ENCODE measurements around the gene HNRNPR. TPM values are rescaled to one million over a fixed set of nuclear protein-coding genes. Genes with fewer than 3 reads are reported as not detected.

HNRNPR gene
- total and polyA plus RNA-seq, 9 of the 15 experiments (the other 6 are each of a cell fraction or from before 2014, with no cell fraction given), result 80.9 to 372 (median 301) TPM

DNA sequence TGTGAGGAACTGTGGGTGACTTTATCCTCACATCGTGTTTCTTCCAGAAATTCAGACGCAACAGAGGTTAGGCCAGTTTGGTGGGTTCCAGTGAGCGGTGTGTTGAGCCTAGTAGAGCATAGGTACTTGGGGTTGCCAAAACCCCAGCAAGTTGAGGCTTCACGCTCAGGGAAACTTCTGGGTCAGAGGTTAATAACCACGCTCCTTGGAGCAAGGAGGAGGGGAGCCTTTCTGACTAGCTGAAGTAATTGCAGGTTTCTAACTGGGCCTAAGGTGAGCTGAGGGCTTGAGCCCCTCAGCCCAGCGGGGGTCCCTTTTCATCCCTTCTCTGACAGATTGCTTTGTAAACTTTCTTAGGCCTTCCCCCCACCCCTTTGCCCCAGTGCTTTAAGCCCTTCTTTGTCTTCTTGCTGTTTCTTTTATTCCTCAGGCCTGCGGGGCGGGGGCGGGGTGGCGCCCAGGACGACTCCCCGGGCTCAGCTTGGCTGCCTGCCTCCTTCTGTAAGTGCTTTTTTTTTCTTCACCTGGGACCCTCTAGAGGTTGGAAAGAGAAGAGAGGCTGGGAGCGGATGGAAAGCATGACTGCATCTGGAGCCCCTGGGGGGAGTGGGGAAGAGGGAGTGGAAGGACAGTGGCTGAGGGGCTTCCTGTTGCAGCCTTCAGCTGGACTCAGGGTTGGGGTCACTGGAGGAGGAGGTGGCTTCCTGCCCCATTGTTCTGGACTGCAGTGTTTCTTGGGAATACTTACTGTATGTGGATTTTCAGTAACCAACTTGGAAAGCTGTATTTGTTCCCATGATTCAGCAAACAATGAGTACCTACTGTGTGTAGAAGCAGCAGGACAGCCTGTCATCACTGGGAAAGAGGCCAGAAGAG, 26.9 kb upstream of the HNRNPR start (continued):
- no peak for TF ChIP-seq ESRRA (IDR thresholded peaks at IDR 0.05; ENCODE audit: borderline replicate concordance, low read depth)
- no peak for TF ChIP-seq ZNF263 (CRISPR knock-in tag; IDR thresholded peaks at IDR 0.05; ENCODE audit: borderline replicate concordance)
- TF ChIP-seq JUND (IDR thresholded peaks at IDR 0.05; ENCODE audit: borderline replicate concordance, low read depth, low read length), result no peak
- 0 out of 3 replicates have a peak, but pooled peaks have one; percentile 15 for TF ChIP-seq JUND (tag; IDR thresholded peaks at IDR 0.05; ENCODE audit: borderline replicate concordance, low read depth, low read length)
- TF ChIP-seq RNF219 (CRISPR knock-in tag; IDR thresholded peaks at IDR 0.05), result no peak
- TF ChIP-seq CHD4 (IDR thresholded peaks at IDR 0.05; ENCODE audit: insufficient read depth, insufficient replicate concordance, low read depth, low read length, poor library complexity, severe bottlenecking), result peak; percentile 13
- TF ChIP-seq HSF4 (CRISPR knock-in tag; IDR thresholded peaks at IDR 0.05; ENCODE audit: borderline replicate concordance), result 0 out of 2 replicates have a peak, but pooled peaks have one; percentile 35
- TF ChIP-seq MAFF (IDR thresholded peaks at IDR 0.05; ENCODE audit: low read length), result 0 out of 2 replicates have a peak, but pooled peaks have one; percentile 2
- TF ChIP-seq KLF16 (IDR thresholded peaks at IDR 0.05), result no peak
- TF ChIP-seq, protein P1, sequence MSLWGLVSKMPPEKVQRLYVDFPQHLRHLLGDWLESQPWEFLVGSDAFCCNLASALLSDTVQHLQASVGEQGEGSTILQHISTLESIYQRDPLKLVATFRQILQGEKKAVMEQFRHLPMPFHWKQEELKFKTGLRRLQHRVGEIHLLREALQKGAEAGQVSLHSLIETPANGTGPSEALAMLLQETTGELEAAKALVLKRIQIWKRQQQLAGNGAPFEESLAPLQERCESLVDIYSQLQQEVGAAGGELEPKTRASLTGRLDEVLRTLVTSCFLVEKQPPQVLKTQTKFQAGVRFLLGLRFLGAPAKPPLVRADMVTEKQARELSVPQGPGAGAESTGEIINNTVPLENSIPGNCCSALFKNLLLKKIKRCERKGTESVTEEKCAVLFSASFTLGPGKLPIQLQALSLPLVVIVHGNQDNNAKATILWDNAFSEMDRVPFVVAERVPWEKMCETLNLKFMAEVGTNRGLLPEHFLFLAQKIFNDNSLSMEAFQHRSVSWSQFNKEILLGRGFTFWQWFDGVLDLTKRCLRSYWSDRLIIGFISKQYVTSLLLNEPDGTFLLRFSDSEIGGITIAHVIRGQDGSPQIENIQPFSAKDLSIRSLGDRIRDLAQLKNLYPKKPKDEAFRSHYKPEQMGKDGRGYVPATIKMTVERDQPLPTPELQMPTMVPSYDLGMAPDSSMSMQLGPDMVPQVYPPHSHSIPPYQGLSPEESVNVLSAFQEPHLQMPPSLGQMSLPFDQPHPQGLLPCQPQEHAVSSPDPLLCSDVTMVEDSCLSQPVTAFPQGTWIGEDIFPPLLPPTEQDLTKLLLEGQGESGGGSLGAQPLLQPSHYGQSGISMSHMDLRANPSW (CRISPR knock-in tag; IDR thresholded peaks at IDR 0.05), result no peak
- TF ChIP-seq, protein P2, sequence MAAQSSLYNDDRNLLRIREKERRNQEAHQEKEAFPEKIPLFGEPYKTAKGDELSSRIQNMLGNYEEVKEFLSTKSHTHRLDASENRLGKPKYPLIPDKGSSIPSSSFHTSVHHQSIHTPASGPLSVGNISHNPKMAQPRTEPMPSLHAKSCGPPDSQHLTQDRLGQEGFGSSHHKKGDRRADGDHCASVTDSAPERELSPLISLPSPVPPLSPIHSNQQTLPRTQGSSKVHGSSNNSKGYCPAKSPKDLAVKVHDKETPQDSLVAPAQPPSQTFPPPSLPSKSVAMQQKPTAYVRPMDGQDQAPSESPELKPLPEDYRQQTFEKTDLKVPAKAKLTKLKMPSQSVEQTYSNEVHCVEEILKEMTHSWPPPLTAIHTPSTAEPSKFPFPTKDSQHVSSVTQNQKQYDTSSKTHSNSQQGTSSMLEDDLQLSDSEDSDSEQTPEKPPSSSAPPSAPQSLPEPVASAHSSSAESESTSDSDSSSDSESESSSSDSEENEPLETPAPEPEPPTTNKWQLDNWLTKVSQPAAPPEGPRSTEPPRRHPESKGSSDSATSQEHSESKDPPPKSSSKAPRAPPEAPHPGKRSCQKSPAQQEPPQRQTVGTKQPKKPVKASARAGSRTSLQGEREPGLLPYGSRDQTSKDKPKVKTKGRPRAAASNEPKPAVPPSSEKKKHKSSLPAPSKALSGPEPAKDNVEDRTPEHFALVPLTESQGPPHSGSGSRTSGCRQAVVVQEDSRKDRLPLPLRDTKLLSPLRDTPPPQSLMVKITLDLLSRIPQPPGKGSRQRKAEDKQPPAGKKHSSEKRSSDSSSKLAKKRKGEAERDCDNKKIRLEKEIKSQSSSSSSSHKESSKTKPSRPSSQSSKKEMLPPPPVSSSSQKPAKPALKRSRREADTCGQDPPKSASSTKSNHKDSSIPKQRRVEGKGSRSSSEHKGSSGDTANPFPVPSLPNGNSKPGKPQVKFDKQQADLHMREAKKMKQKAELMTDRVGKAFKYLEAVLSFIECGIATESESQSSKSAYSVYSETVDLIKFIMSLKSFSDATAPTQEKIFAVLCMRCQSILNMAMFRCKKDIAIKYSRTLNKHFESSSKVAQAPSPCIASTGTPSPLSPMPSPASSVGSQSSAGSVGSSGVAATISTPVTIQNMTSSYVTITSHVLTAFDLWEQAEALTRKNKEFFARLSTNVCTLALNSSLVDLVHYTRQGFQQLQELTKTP (IDR thresholded peaks at IDR 0.05; ENCODE audit: low read depth in 1 of 2, partially characterized antibody in 2 of 2), result no peak
- no peak for TF ChIP-seq ZNF668 (CRISPR knock-in tag; IDR thresholded peaks at IDR 0.05)
- TF ChIP-seq, protein P3, sequence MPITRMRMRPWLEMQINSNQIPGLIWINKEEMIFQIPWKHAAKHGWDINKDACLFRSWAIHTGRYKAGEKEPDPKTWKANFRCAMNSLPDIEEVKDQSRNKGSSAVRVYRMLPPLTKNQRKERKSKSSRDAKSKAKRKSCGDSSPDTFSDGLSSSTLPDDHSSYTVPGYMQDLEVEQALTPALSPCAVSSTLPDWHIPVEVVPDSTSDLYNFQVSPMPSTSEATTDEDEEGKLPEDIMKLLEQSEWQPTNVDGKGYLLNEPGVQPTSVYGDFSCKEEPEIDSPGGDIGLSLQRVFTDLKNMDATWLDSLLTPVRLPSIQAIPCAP (CRISPR knock-in tag; IDR thresholded peaks at IDR 0.05; ENCODE audit: borderline replicate concordance), result no peak

Data from K562 (cell line).